HepG2 (cell line): ENCODE measurements around the gene ITPRIP. TPM values are rescaled to one million over a fixed set of nuclear protein-coding genes. Genes with fewer than 3 reads are reported as not detected.
A peak's percentile ranks its signal among the peaks of the same experiment; 100 is the strongest.

Experiments
- ATAC-seq: fragments of 200-7000 bp; cut with Tn5 transposase; 3 replicates; pipeline ENCODE4 v1.9.1; 2020; ENCODE audit warnings: mild to moderate bottlenecking, moderate library complexity
- BruUV-seq: library from RNA; stranded (reverse); fragments of 400-500 nt; replicated peaks from 2 replicates; lab custom pipeline; 2021; lab: Mats Ljungman, UMichigan
- CTCF ChIA-PET: fragments of 300-600 bp; formaldehyde crosslinking; extraction: SDS; loops from one replicate; lab custom pipeline; 2021; ENCODE audit warnings: low total read pairs, inconsistent platforms, low intra/inter-chr PET ratio; lab: Yijun Ruan, JAX
- POLR2A ChIA-PET: fragments of 350-600 bp; sonication (Branson Sonifier 250); formaldehyde crosslinking; loops from one replicate; lab custom pipeline; 2020; ENCODE audit warnings: antibody characterized with exemption, inconsistent platforms; lab: Yijun Ruan, JAX
- DNase-seq: peaks from one replicate; pipeline ENCODE4 v3.0.0-alpha.2; 2015; ENCODE audit warnings: low spot score
- FAIRE-seq: peaks from 3 replicates; lab custom pipeline; 2011; peaks lifted over from hg19 to GRCh38; lab: Jason Lieb, UNC
- H2AFZ ChIP-seq: one replicate; pipeline ENCODE4 v1.6.1; 2011; ENCODE audit warnings: low read length, inconsistent platforms
- H3K27ac ChIP-seq: fragments of 300-600 bp; 3 replicates; pipeline ENCODE4 v1.8.0; 2011; ENCODE audit warnings: mixed run types, mild to moderate bottlenecking, mixed read lengths, low read length, inconsistent platforms; ENCODE audit not compliant: insufficient read depth; ENCODE audit errors: extremely low read length
- H3K27me3 ChIP-seq, 2 experiments: fragments of 200-600 bp in 1 of 2; 2 replicates in 1 of 2; 3 replicates in 1 of 2; pipeline versions ENCODE4 v1.6.0 to v1.8.0; 2011; ENCODE audit warnings: low read length in 2 of 2, mild to moderate bottlenecking in 2 of 2, moderate library complexity in 2 of 2, inconsistent platforms in 1 of 2; ENCODE audit not compliant: insufficient read depth in 2 of 2, control insufficient read depth in 1 of 2
- H3K36me3 ChIP-seq, 2 experiments: fragments of 200-600 bp in 1 of 2; replicated peaks in 1 of 2; 2 replicates in 1 of 2; 3 replicates in 1 of 2; pipeline versions ENCODE4 v1.5.1 to v1.8.0; 2011; ENCODE audit warnings: low read length in 2 of 2, inconsistent platforms in 1 of 2; ENCODE audit not compliant: insufficient read depth in 2 of 2, control insufficient read depth in 1 of 2
- H3K4me1 ChIP-seq: 2 replicates; pipeline ENCODE4 v1.5.1; 2012; ENCODE audit warnings: low read length, inconsistent platforms; ENCODE audit not compliant: insufficient read depth
- H3K4me2 ChIP-seq: 2 replicates; pipeline ENCODE4 v1.6.0; 2011; ENCODE audit warnings: low read depth, low read length, inconsistent platforms
- H3K4me3 ChIP-seq, 3 experiments: fragments of 200-600 bp in 1 of 3; sonication (generic), shearing (Covaris generic) in 1 of 3; replicated peaks in 1 of 3; 2 replicates each; pipeline ENCODE4 v1.5.1; 2011 to 2016; ENCODE audit warnings: low read length in 3 of 3, inconsistent platforms in 2 of 3, low read depth in 2 of 3, mild to moderate bottlenecking in 2 of 3, control low read depth in 1 of 3, mixed read lengths in 1 of 3; ENCODE audit not compliant: insufficient read depth in 1 of 3
- H3K79me2 ChIP-seq: one replicate; pipeline ENCODE4 v1.6.1; 2011; ENCODE audit warnings: low read length, inconsistent platforms; ENCODE audit not compliant: insufficient read depth
- H3K9ac ChIP-seq: 2 replicates; pipeline ENCODE4 v1.6.0; 2011; ENCODE audit warnings: mild to moderate bottlenecking, low read depth, low read length, inconsistent platforms; ENCODE audit not compliant: insufficient read depth
- H3K9me3 ChIP-seq: 2 replicates; pipeline ENCODE4 v1.5.1; 2012; ENCODE audit warnings: mild to moderate bottlenecking, low read length
- H4K20me1 ChIP-seq: 2 replicates; pipeline ENCODE4 v1.6.0; 2011; ENCODE audit warnings: inconsistent platforms, mild to moderate bottlenecking, low read length, moderate library complexity; ENCODE audit not compliant: insufficient read depth
- AKNA ChIP-seq: sonication (generic); formaldehyde crosslinking; IDR thresholded peaks from 2 replicates; pipeline ENCODE4 v1.4.0; 2020; ENCODE audit warnings: missing genetic modification reagents, borderline replicate concordance
- CREM ChIP-seq, 2 experiments: sonication (generic) in 1 of 2; formaldehyde crosslinking in 1 of 2; IDR thresholded peaks; 2 replicates each; pipeline versions ENCODE4 v1.4.0 to v1.6.1; 2016 to 2020; ENCODE audit warnings: antibody characterized with exemption in 1 of 2, mild to moderate bottlenecking in 1 of 2, missing genetic modification reagents in 1 of 2
- HMG20B ChIP-seq: conservative IDR thresholded peaks from 2 replicates; pipeline ENCODE4 v1.6.1; 2016; ENCODE audit warnings: missing genetic modification reagents, missing compliant biosample characterization
- JARID2 ChIP-seq: sonication (generic); formaldehyde crosslinking; IDR thresholded peaks from 2 replicates; pipeline ENCODE4 v1.8.1; 2023; ENCODE audit warnings: missing genetic modification reagents, inconsistent platforms; ENCODE audit not compliant: insufficient replicate concordance
- KAT8 ChIP-seq: IDR thresholded peaks from 2 replicates; pipeline ENCODE4 v1.6.1; 2016; ENCODE audit warnings: missing genetic modification reagents, missing compliant biosample characterization
- KLF13 ChIP-seq: sonication (generic); formaldehyde crosslinking; IDR thresholded peaks from 2 replicates; pipeline ENCODE4 v1.4.0; 2020; ENCODE audit warnings: mild to moderate bottlenecking, missing genetic modification reagents
- NCOR1 ChIP-seq: fragments of 200-600 bp; sonication (generic); IDR thresholded peaks from 2 replicates; pipeline ENCODE4 v1.7.0; 2017; ENCODE audit warnings: antibody characterized with exemption, low read length, borderline replicate concordance
- RAD21 ChIP-seq: fragments of 450-650 bp; formaldehyde crosslinking; IDR thresholded peaks from 2 replicates; pipeline ENCODE4 v1.5.0; 2020; ENCODE audit warnings: mild to moderate bottlenecking
- RFX3 ChIP-seq: IDR thresholded peaks from 2 replicates; pipeline ENCODE4 v1.6.1; 2016; ENCODE audit warnings: missing biosample characterization, missing genetic modification reagents
- SAP130 ChIP-seq: IDR thresholded peaks from 2 replicates; pipeline ENCODE4 v1.6.1; 2016; ENCODE audit warnings: low read depth
- SRSF1 ChIP-seq: fragments of 200-400 bp; formaldehyde crosslinking; optimal IDR thresholded peaks from 2 replicates; pipeline ENCODE3; 2017; ENCODE audit warnings: mild to moderate bottlenecking, low read depth, low read length, moderate library complexity
- TOE1 ChIP-seq: sonication (generic); formaldehyde crosslinking; IDR thresholded peaks from 2 replicates; pipeline ENCODE4 v1.4.0; 2020; ENCODE audit warnings: mild to moderate bottlenecking, missing genetic modification reagents
- YEATS2 ChIP-seq: sonication (generic); formaldehyde crosslinking; IDR thresholded peaks from 2 replicates; pipeline ENCODE4 v1.4.0; 2020; ENCODE audit warnings: missing genetic modification reagents, borderline replicate concordance
- ZNF777 ChIP-seq: sonication (generic); formaldehyde crosslinking; IDR thresholded peaks from 2 replicates; pipeline ENCODE4 v1.4.0; 2020; ENCODE audit warnings: missing genetic modification reagents
- WGBS: methylation state at CpG from one replicate; pipeline ENCODE4 v1.1.6; 2017; ENCODE audit warnings: low lambda C conversion rate; 5-methylcytosine and 5-hydroxymethylcytosine counted together
- in situ Hi-C: cut with HindIII; loops from 2 replicates; pipeline ENCODE4 v1.10.0; 2017; ENCODE audit warnings: low pct_unique_long_range_greater_than_20kb; ENCODE audit not compliant: extremely low pct_ligation_motif_present
- intact Hi-C: fragments of 100-400 bp; cut with micrococcal nuclease; formaldehyde crosslinking; loops from one replicate; pipeline ENCODE4 v1.10.0; 2022; ENCODE audit not compliant: unreplicated experiment
- polyA plus RNA-seq, 8 experiments: library from polyadenylated mRNA; depleted of rRNA in 3 of 8; stranded (reverse) in 7 of 8; unstranded in 1 of 8; fragments of >200 nt; fragmentation: Illumina TruSeq in 4 of 8; extraction: Trizol in 4 of 8; gene quantifications; 2 replicates each; pipeline versions ENCODE4 v1.2.1 to v1.2.3, GENCODE V29; 2011 to 2016; ENCODE audit warnings: low read depth in 4 of 8, missing spikeins in 1 of 8, mixed read lengths in 1 of 8; ENCODE audit not compliant: insufficient read depth in 1 of 8
- total RNA-seq, 5 experiments: library from RNA; depleted of rRNA; stranded (reverse); fragments of >200 nt; fragmentation: Illumina TruSeq; extraction: Trizol; gene quantifications; 2 replicates each; pipeline ENCODE4 v1.2.3, GENCODE V29; 2016; ENCODE audit warnings: low read depth in 1 of 5
- TF ChIP-seq, protein P1 (sequence below): sonication (generic); formaldehyde crosslinking; IDR thresholded peaks from 2 replicates; pipeline ENCODE4 v1.5.0; 2020; ENCODE audit warnings: missing genetic modification reagents, mild to moderate bottlenecking, borderline replicate concordance
- TF ChIP-seq, protein P2 (sequence below), 2 experiments: sonication (generic) in 1 of 2; formaldehyde crosslinking in 1 of 2; IDR thresholded peaks; 2 replicates each; pipeline versions ENCODE4 v1.5.1 to v1.6.1; 2011 to 2020; ENCODE audit warnings: borderline replicate concordance in 1 of 2, low read depth in 1 of 2, low read length in 1 of 2, mild to moderate bottlenecking in 1 of 2, missing genetic modification reagents in 1 of 2, moderate library complexity in 1 of 2

ITPRIP gene
- total and polyA plus RNA-seq, 2 of the 13 experiments (the other 11 are each of a cell fraction or from before 2014, with no cell fraction given): 1.00 to 2.8 TPM

DNA sequence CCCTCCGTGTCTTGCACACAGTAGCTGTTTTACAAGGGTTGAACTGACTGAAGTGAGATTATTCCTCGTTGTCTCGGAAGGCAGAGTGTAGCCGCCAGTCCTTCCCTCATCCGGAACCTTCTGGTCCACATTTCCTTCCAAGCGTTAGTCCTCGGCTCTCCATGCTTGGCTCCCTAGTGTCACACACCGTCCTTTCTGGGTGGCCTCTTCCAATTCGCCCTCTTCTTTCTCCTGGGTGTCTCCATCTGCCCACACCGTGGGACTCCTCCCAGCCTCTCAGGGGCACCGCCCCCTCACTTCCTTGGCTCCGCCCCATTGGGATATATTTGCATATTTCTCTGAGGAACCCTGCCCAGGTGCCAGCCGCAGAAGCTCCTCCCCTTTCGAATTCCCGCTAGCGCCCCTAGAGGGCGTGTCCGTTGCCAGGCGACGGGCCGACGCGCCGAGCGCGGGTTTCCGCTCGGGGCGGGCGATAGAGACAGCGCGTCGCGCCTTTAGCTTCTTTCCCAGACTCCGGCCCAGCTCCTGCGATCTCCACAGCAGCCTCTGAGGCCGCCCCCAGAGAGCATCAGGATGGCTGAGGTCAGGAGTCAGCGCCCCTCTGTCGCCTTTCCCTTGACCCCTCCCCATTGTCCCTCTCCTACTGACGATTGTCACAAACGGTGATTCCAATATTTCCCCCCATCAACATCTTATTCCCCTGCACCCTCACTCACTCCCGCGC, 15.2 kb upstream of the ITPRIP start, which contains the start of gene CFAP58:
CFAP58 (plus strand) TSS at position 509 of the 724 bp plus-strand sequence; CDS start at position 574, 65 bp downstream.
- peak; percentile 45 for DNase-seq
- peaks cover 0 to 22% of the 10 kb centered on the region in 2 experiments; a peak in 3 of 5 replicates for H3K27me3 ChIP-seq
- ATAC-seq: peak; percentile 62
- H2AFZ ChIP-seq: no peak within 1 kb of the TSS
- H3K4me3 ChIP-seq: peak within 1 kb of the TSS in 1 of 3 experiments; percentile 17; a peak in 1 of 6 replicates
- ChIA-PET POLR2A (no interaction called here), CTCF (interaction anchor here (1.3 to 2.1 kb wide), 2 partner anchors 48 to 62 kb away, joined by 5 to 7 read pairs; no protein-coding TSS in a partner anchor)
- in situ Hi-C loops: loop anchor here (10.0 kb wide), 1 partner anchor 309 kb away; no protein-coding TSS in a partner anchor
- H3K4me1 ChIP-seq: peaks cover 28% of the 10 kb centered on the region
- FAIRE-seq: no peak
- H3K79me2 ChIP-seq: no peaks in the 10 kb centered on the region
- peak within 1 kb of the TSS; percentile 56 for H3K4me2 ChIP-seq
- intact Hi-C loops: no loop called here
- no peaks in the 10 kb centered on the region for H3K9me3 ChIP-seq
- BruUV-seq: no TSS peak
- no peaks in the 10 kb centered on the region for H3K36me3 ChIP-seq
- H4K20me1 ChIP-seq: no peaks in the 10 kb centered on the region
- 25% methylated on average over 42 of the region's 43 CpGs for WGBS
- no peak within 1 kb of the TSS for H3K27ac ChIP-seq
- H3K9ac ChIP-seq: no peak within 1 kb of the TSS
- TF ChIP-seq KAT8 (CRISPR knock-in tag) (0 out of 2 replicates have a peak, but pooled peaks have one; percentile 34), SAP130 (peak; percentile 59), KLF13 (CRISPR knock-in tag) (no peak), HMG20B (CRISPR knock-in tag) (no peak), RAD21 (CRISPR knock-in tag) (0 out of 2 replicates have a peak, but pooled peaks have one; percentile 16), YEATS2 (CRISPR knock-in tag) (no peak), CREM (IDR thresholded peaks at IDR 0.05) (no peak), CREM (CRISPR knock-in tag; IDR thresholded peaks at IDR 0.05) (no peak), RFX3 (CRISPR knock-in tag) (peak; percentile 92), JARID2 (CRISPR knock-in tag) (no peak), AKNA (no peak), SRSF1 (no peak), ZNF777 (no peak), TOE1 (CRISPR knock-in tag) (no peak), NCOR1 (no peak)
- TF ChIP-seq, protein P1, sequence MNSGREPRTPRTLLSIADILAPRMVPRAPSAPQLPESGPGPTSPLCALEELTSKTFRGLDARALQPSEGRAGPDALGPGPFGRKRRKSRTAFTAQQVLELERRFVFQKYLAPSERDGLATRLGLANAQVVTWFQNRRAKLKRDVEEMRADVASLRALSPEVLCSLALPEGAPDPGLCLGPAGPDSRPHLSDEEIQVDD: no peak
- TF ChIP-seq, protein P2, sequence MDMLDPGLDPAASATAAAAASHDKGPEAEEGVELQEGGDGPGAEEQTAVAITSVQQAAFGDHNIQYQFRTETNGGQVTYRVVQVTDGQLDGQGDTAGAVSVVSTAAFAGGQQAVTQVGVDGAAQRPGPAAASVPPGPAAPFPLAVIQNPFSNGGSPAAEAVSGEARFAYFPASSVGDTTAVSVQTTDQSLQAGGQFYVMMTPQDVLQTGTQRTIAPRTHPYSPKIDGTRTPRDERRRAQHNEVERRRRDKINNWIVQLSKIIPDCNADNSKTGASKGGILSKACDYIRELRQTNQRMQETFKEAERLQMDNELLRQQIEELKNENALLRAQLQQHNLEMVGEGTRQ (IDR thresholded peaks at IDR 0.05; ENCODE audit: low read depth, low read length): no peak
- TF ChIP-seq, protein P2 (CRISPR knock-in tag; IDR thresholded peaks at IDR 0.05; ENCODE audit: borderline replicate concordance): no peak
